ENCODE results near the gene RHPN2. TPM values are rescaled to one million over a fixed set of nuclear protein-coding genes. Genes with fewer than 3 reads are reported as not detected.

Gene RHPN2
- total RNA-seq, 4 donors from 2014 or later: 49.0 to 276 (median 74.3) TPM

GRCh38 chr19:33071887-33072286 is 7.2 kb upstream of the RHPN2 start:
- in situ Hi-C loops (cut with MboI; ENCODE audit: low pct_ligation_motif_present in 1 of 4, low pct_unique_long_range_greater_than_20kb in 1 of 4, low sequenced_read_pairs in 3 of 4) (no loop called here), intact Hi-C loops (cut with DNase I; ENCODE audit: low total_unique reads) (no loop called here)
- Histone ChIP-seq H3K4me3 (no peak overlapping the region), H3K4me1 (no peaks in the 10 kb centered on the region), H3K27ac (peak overlapping the region in 1 of 4 donors; percentile 41), H3K27me3 (no peaks in the 10 kb centered on the region), H3K9me3 (no peaks in the 10 kb centered on the region), H3K36me3 (no peaks in the 10 kb centered on the region)
- TF ChIP-seq CTCF (IDR thresholded peaks at IDR 0.05) (no peak), POLR2AphosphoS5 (IDR thresholded peaks at IDR 0.05) (peak in 1 of 3 donors; percentile 64)
- DNase-seq: peak; percentile 52
- WGBS, 2 donors (ENCODE audit: low coverage in 1 of 2): 57 to 68% methylated on average over 5 to 7 of the region's 7 CpGs

DNA sequence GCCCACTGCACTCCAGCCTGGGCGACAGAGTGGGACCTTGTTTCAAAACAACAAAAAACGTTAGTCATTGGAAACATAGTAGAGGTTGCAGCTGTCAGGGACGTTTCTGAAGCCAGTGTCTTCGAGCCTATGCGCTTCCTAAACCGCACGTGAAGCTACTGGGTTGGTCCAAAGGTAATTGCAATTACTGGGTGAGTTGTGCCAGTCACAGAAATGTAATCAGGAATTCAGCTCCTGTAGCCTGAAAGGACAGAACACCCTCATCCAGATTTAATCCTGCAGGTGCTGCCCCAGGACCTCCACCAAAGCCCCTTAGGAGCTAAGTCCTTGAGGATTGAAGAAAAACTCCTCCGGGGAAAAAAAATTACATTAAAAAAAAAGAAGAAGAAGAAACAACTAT is 2.4 kb upstream of the RHPN2 start:
- no peak for TF ChIP-seq EP300 (IDR thresholded peaks at IDR 0.05; ENCODE audit: low read depth)
- H3K27ac ChIP-seq: no peak overlapping the region
- no peaks in the 10 kb centered on the region for H3K9me3 ChIP-seq
- H3K36me3 ChIP-seq: no peaks in the 10 kb centered on the region
- intact Hi-C loops (cut with DNase I; ENCODE audit: low total_unique reads): no loop called here
- H3K4me3 ChIP-seq: no peak overlapping the region
- no peak for DNase-seq
- in situ Hi-C loops (cut with MboI; ENCODE audit: low pct_ligation_motif_present in 1 of 4, low pct_unique_long_range_greater_than_20kb in 1 of 4, low sequenced_read_pairs in 3 of 4): no loop called here
- 65 to 80% methylated on average over 1 to 8 of the region's 8 CpGs for WGBS, 2 donors (ENCODE audit: low coverage in 1 of 2)
- peaks cover 0 to 19% (median 15%) of the 10 kb centered on the region in 4 donors for H3K4me1 ChIP-seq
- H3K27me3 ChIP-seq: peaks cover 27% of the 10 kb centered on the region

- no peak overlapping the region for H3K4me3 ChIP-seq
- no peak for DNase-seq
- H3K9me3 ChIP-seq: no peaks in the 10 kb centered on the region
- peaks cover 0 to 23% (median 18%) of the 10 kb centered on the region in 4 donors for H3K4me1 ChIP-seq
- H3K27ac ChIP-seq: no peak overlapping the region
- WGBS, 2 donors (ENCODE audit: low coverage in 1 of 2): 86% methylated on average over 18 of the region's 18 CpGs; no CpG with 5 or more reads in 1 of the 2 donors
- peaks cover 27% of the 10 kb centered on the region for H3K27me3 ChIP-seq
- in situ Hi-C loops (cut with MboI; ENCODE audit: low pct_ligation_motif_present in 1 of 4, low pct_unique_long_range_greater_than_20kb in 1 of 4, low sequenced_read_pairs in 3 of 4): no loop called here
- H3K36me3 ChIP-seq: no peaks in the 10 kb centered on the region
- intact Hi-C loops (cut with DNase I; ENCODE audit: low total_unique reads): no loop called here
- TF ChIP-seq EP300 (IDR thresholded peaks at IDR 0.05; ENCODE audit: low read depth): no peak
- TF ChIP-seq POLR2A (IDR thresholded peaks at IDR 0.05): no peak
- TF ChIP-seq POLR2AphosphoS5 (IDR thresholded peaks at IDR 0.05): no peak
- no peak for TF ChIP-seq CTCF (IDR thresholded peaks at IDR 0.05)
These were observed 1.9 kb upstream of the RHPN2 start for GRCh38 chr19:33066543-33066942.

DNA sequence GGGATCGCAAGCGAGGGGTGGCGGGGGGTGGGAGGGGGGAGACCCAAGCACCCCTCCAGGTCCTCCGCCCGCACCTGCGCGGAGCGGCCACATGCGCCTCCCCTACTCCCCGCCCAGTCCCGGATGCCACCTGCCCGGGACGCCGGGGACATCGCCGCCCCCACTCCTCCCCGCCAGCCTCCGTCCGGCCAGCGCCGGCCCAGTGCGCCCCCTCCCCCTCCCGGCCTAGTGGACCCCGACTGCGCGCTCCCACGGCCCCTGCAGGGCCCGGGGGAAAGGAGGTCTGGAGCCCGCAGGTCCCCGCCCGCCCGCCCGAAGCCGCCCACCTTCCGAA is 263 bp downstream of the RHPN2 start:
- intact Hi-C loops (cut with DNase I; ENCODE audit: low total_unique reads) (no loop called here), in situ Hi-C loops (cut with MboI; ENCODE audit: low pct_ligation_motif_present in 1 of 4, low pct_unique_long_range_greater_than_20kb in 1 of 4, low sequenced_read_pairs in 3 of 4) (no loop called here)
- TF ChIP-seq POLR2AphosphoS5 (IDR thresholded peaks at IDR 0.05) (no peak), EP300 (IDR thresholded peaks at IDR 0.05; ENCODE audit: low read depth) (no peak), POLR2A (IDR thresholded peaks at IDR 0.05) (no peak), CTCF (IDR thresholded peaks at IDR 0.05) (peak in 2 of 5 experiments; percentile 6 to 11)
- Histone ChIP-seq H3K27ac (peak overlapping the region; percentile 82 to 95 (median 94)), H3K36me3 (no peaks in the 10 kb centered on the region), H3K9me3 (no peaks in the 10 kb centered on the region), H3K27me3 (peaks cover 27% of the 10 kb centered on the region), H3K4me3 (peak overlapping the region; percentile 63 to 94 (median 88)), H3K4me1 (peaks cover 0 to 23% (median 19%) of the 10 kb centered on the region in 4 donors)
- DNase-seq: peak; percentile 64
- WGBS, 2 donors (ENCODE audit: low coverage in 1 of 2): 0% methylated on average over 16 of the region's 35 CpGs; no CpG with 5 or more reads in 1 of the 2 donors
